Stimulated activated memory B cell treated with anti-CD40 and anti-IgM and Interleukin-4, amounts not matched to agents 10 μg/mL and 1 μg/mL and 100 μg/mL, for 72 hours (primary cell): ENCODE measurements around the gene SARM1.

ENCODE experiments used
- ATAC-seq: fragments of 150-1000 bp; cut with Tn5 transposase; 2 replicates; pipeline ENCODE4 v1.10.0; 2021
- H3K27ac Mint-ChIP-seq: one replicate; pipeline ENCODE4 v1.8.0; 2022; ENCODE audit warnings: mild to moderate bottlenecking, mixed read lengths
- H3K27me3 Mint-ChIP-seq: one replicate; pipeline ENCODE4 v1.8.0; 2022; ENCODE audit warnings: mixed read lengths
- H3K36me3 Mint-ChIP-seq: one replicate; pipeline ENCODE4 v1.8.0; 2022; ENCODE audit warnings: mixed read lengths
- H3K4me1 Mint-ChIP-seq: one replicate; pipeline ENCODE4 v1.8.0; 2022; ENCODE audit warnings: mixed read lengths
- H3K4me3 Mint-ChIP-seq: one replicate; pipeline ENCODE4 v1.8.0; 2022; ENCODE audit warnings: mild to moderate bottlenecking, moderate library complexity, mixed read lengths
- H3K9me3 Mint-ChIP-seq: one replicate; pipeline ENCODE4 v1.8.0; 2022; ENCODE audit warnings: mixed read lengths

SARM1 gene

DNA sequence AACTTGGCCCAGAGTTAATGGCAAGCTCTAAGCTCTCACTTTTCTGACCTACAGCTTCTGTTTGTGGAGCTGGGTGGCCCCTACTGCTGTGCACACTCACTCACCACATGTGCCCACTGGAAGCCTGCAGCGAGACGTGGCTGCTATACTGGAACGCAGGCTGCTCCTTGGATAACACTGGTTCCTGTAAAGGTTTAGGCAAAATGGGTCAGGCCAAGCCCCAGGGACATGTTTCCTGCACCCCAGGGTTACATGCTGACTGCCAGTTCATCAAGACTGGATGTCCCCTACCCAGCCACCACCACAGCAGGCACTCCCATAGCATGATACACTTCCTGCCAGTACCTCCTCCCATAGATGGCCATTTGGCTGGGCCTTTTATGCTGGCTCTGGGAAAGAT lies 22.5 kb upstream of the SARM1 start:
- H3K9me3 Mint-ChIP-seq = no peaks in the 10 kb centered on the region
- H3K27me3 Mint-ChIP-seq = no peaks in the 10 kb centered on the region
- no peaks in the 10 kb centered on the region for H3K4me1 Mint-ChIP-seq
- H3K27ac Mint-ChIP-seq = no peak overlapping the region
- H3K36me3 Mint-ChIP-seq = peaks cover 66% of the 10 kb centered on the region
- H3K4me3 Mint-ChIP-seq = no peak overlapping the region
- ATAC-seq = no peak

- ATAC-seq = no peak
- Mint-ChIP-seq H3K4me3 (no peak overlapping the region), H3K36me3 (peaks cover 63% of the 10 kb centered on the region), H3K27me3 (no peaks in the 10 kb centered on the region), H3K9me3 (no peaks in the 10 kb centered on the region), H3K4me1 (peaks cover 7% of the 10 kb centered on the region), H3K27ac (no peak overlapping the region)
Observed at GRCh38 chr17:28350271-28350670, 21.2 kb upstream of the SARM1 start.

DNA sequence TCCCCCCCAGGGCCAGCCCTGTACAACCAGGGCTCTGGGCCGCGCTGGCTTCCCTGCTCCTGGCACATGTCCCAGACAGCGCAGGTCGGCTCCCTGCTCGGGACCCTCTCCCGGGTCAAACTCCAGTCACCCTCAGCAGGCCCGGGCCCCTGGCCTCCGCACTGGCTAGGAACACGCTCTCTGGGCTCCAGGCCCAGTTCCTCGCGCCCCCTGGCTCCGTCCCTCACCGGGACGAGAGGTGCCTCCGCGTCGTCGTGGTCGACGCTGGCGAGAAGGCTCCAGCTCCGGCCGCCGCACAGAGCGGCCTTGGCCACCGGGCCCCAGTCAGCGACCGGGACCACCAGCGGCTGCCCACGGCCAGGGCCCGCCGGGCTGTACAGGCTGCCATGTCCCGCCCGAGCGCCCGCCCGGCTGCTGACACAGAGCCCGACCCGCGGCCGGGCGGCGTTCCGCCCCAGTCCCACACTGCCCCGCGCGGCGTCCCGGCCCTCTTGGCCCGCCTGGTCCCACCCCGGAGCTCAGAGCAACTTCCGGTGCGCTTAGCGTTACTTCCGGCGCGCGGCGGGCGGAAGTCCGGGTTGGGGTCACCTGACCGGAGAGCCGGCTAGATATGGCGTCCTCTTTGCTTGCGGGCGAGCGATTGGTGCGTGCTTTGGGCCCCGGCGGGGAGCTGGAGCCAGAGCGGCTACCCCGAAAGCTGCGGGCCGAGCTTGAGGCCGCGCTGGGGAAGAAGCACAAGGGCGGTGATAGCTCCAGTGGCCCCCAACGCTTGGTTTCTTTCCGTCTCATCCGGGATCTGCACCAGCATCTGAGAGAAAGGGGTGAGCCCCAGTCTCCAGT lies 14.2 kb upstream of the SARM1 start, which contains the start of gene POLDIP2:
Gene POLDIP2, minus strand, starts transcription at position 467 of the 840 bp plus-strand sequence. Its CDS starts 79 bp downstream, at position 388.
- Mint-ChIP-seq H3K4me3 (peak within 1 kb of the TSS; percentile 95), H3K36me3 (peaks cover 40% of the 10 kb centered on the region)
- ATAC-seq = peak; percentile 100

DNA sequence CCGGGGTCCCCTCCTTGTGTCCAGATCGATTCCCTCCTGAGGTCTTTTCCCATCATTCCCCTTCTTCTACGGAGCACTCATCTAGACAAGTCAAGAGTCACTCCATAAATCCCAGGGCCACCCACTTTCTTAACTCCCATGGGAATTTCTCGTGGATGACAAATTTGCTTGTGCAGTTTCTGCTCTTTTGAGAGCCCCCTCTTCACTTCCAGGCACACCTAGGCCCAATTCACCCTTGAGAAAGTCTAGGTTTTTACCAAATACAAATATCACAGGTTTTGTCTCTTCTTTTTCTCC lies 13.6 kb upstream of the SARM1 start:
- ATAC-seq = no peak
- Mint-ChIP-seq H3K27me3 (no peaks in the 10 kb centered on the region), H3K4me1 (peaks cover 31% of the 10 kb centered on the region), H3K36me3 (peaks cover 43% of the 10 kb centered on the region), H3K4me3 (peak overlapping the region; percentile 95), H3K9me3 (no peaks in the 10 kb centered on the region), H3K27ac (peak overlapping the region; percentile 97)

More for the DNA sequence above, 14.2 kb upstream of the SARM1 start, which contains the start of gene POLDIP2:
- no peaks in the 10 kb centered on the region for H3K27me3 Mint-ChIP-seq
- no peaks in the 10 kb centered on the region for H3K9me3 Mint-ChIP-seq
- H3K4me1 Mint-ChIP-seq = peaks cover 31% of the 10 kb centered on the region
- peak within 1 kb of the TSS; percentile 97 for H3K27ac Mint-ChIP-seq

- no peak for ATAC-seq
- Mint-ChIP-seq H3K4me1 (peaks cover 3% of the 10 kb centered on the region), H3K27ac (no peak overlapping the region), H3K9me3 (no peaks in the 10 kb centered on the region), H3K27me3 (no peaks in the 10 kb centered on the region), H3K4me3 (no peak overlapping the region), H3K36me3 (peaks cover 36% of the 10 kb centered on the region)
Observed at GRCh38 chr17:28363186-28363585, 8.3 kb upstream of the SARM1 start.

DNA sequence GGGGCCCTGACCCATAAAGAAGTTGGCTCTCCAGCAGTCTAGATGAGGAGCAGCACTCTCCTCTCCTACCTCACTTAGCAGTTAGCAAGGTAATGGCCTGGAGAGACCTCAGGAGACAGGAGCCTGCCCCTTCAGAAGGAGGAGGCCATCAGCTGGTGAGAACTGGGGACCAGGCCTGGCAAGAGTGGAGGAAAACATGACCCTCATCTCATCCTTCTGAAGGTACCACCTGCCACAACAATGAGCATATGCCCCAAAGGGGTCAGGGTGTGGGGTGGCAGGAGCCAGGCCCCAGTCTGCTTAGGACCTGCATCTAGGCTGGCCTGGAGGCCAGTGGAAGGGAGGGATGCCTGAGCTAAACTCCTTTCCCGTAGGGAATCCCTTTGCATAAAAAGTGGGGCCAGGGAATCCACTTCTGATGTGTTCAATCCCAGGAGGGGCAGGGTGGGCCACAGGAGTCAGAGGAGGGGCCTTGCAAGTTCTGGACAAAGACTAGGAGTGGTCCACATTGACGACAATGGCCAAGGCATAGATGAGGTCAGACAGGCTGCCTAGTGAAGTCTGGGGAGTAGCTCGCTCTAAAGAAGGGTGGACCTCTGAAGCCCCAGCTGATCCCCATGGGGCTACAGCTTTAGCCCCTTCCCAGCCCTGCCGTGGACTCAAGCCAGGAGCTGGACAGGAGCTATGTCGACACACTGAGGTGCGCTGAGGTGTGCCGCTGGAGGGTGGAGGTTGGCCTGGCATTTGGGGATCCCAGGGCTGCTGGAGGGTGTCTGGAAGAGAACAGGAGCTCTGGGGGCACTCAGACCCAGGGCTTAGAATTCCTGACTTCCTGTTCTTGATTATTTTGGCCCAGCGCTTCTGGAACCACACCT lies 7.5 kb upstream of the SARM1 start:
- Mint-ChIP-seq H3K9me3 (no peaks in the 10 kb centered on the region), H3K36me3 (peaks cover 35% of the 10 kb centered on the region), H3K4me1 (no peaks in the 10 kb centered on the region), H3K27me3 (no peaks in the 10 kb centered on the region), H3K4me3 (no peak overlapping the region), H3K27ac (no peak overlapping the region)
- ATAC-seq = no peak

DNA sequence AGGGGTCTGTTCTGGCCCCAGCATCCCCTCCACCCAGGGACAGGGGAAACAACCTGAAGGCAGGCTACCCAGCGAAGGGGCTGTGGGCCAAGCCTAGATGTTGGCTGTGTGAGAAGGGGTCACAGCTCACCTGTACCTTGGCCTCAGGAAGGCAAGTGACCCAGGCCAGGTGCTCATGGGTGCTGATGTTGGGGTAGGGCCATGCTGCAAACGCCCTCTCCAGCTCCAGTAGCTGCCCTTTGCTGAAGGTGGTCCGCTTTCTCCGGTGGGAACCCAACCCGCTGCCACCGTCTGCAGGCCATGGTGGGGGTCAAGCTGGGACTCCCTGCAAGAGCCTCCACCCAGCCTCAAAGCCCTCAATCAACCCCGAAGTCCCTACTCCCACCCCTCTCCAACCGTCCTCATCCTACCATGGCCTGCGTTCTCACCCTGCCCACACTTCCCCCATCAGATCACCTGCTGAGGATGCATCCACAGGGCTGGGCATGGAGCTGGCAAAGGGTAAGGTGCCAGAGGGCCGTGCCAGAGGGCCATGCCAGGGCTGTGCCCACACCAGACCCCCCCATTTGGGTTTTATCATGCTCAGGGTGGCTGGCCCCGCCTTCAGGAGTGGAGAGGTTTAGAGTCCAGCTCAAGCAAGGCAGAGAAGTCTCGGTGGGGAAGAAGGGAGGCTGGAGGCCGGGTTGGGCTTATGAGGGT lies 6.7 kb upstream of the SARM1 start, which contains the start of gene SEBOX:
Gene SEBOX, minus strand, starts transcription at position 535 of the 699 bp plus-strand sequence. Its CDS starts 48 bp downstream, at position 487.
- ATAC-seq = no peak
- Mint-ChIP-seq H3K36me3 (peaks cover 35% of the 10 kb centered on the region), H3K9me3 (no peaks in the 10 kb centered on the region)

GRCh38 chr17:28365487-28365886 lies 6.0 kb upstream of the SARM1 start:
- Mint-ChIP-seq H3K36me3 (peaks cover 30% of the 10 kb centered on the region), H3K4me1 (peaks cover 6% of the 10 kb centered on the region), H3K9me3 (no peaks in the 10 kb centered on the region), H3K27me3 (no peaks in the 10 kb centered on the region), H3K27ac (no peak overlapping the region), H3K4me3 (no peak overlapping the region)
- ATAC-seq = no peak

More for the DNA sequence above, 6.7 kb upstream of the SARM1 start, which contains the start of gene SEBOX:
- Mint-ChIP-seq H3K4me1 (no peaks in the 10 kb centered on the region), H3K4me3 (no peak within 1 kb of the TSS), H3K27ac (no peak within 1 kb of the TSS), H3K27me3 (no peaks in the 10 kb centered on the region)

GRCh38 chr17:28366605-28367004 lies 4.9 kb upstream of the SARM1 start:
- H3K27me3 Mint-ChIP-seq = no peaks in the 10 kb centered on the region
- H3K4me3 Mint-ChIP-seq = no peak overlapping the region
- H3K36me3 Mint-ChIP-seq = peaks cover 19% of the 10 kb centered on the region
- peaks cover 6% of the 10 kb centered on the region for H3K4me1 Mint-ChIP-seq
- no peak overlapping the region for H3K27ac Mint-ChIP-seq
- H3K9me3 Mint-ChIP-seq = no peaks in the 10 kb centered on the region
- ATAC-seq = no peak

DNA sequence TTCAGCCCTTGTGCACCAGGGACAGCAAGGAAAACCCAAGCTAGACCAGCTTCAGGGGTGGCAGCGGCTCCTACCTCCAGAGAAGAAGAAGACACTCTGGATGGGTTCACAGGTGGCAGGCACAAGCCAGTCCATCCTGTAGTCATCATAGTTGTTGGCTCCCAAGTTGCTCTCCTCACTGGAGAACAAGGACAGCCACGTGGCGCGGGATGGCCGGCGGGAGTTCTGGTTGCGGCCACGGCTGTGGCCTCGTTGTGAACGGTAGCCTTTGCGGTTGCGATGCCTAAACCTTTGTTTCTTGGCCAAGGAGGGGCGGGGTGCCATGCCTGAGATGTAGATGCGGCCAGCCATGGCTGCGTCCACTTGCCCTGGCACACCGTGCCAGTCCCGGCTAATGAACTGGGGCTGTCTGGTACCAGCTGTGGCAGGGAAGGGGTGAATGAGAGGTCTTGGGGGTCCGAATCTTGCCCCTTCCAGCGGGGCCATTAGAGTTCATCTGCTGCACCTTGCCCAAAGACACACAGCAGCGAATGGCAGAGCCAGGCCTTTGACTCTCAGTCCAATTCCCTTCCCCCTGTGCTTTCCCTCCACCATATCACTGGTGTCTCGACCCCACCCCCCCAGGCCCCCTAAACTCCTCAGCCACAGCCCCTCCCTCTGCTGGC lies 3.7 kb upstream of the SARM1 start:
- no peaks in the 10 kb centered on the region for H3K9me3 Mint-ChIP-seq
- H3K27me3 Mint-ChIP-seq = no peaks in the 10 kb centered on the region
- no peak overlapping the region for H3K27ac Mint-ChIP-seq
- no peak for ATAC-seq
- H3K4me3 Mint-ChIP-seq = no peak overlapping the region
- peaks cover 9% of the 10 kb centered on the region for H3K36me3 Mint-ChIP-seq
- H3K4me1 Mint-ChIP-seq = peaks cover 17% of the 10 kb centered on the region

DNA sequence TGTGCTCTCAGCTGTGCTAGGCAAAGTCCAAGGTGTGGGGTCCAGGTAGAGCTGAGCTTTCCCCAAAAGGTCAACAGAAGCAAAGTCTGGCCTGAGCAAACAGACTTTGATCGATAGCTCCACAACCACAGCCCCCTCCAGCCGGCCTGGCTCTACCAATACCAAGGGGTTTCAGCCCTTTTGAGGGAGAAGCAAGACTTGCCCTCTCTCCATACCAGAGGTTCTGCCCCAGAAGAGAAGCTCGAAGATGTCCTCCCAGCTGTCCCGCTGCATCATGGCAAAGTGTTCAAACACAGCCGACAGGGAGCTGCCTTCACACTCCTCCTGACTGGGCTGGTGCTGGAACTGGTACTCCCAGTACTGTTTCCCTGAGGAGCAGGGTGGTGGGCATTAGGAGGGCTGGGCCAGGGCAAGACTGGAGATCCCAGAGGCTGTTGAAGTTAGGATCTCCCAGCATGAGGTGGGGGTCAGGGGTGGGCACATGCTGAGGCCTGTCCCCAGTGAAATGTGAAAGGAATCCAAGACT lies 3.1 kb upstream of the SARM1 start:
- no peak for ATAC-seq
- no peak overlapping the region for H3K27ac Mint-ChIP-seq
- H3K27me3 Mint-ChIP-seq = no peaks in the 10 kb centered on the region
- no peak overlapping the region for H3K4me3 Mint-ChIP-seq
- no peaks in the 10 kb centered on the region for H3K9me3 Mint-ChIP-seq
- H3K4me1 Mint-ChIP-seq = peaks cover 23% of the 10 kb centered on the region
- H3K36me3 Mint-ChIP-seq = peaks cover 6% of the 10 kb centered on the region

GRCh38 chr17:28368915-28369683 lies 2.4 kb upstream of the SARM1 start:
- no peaks in the 10 kb centered on the region for H3K27me3 Mint-ChIP-seq
- H3K4me3 Mint-ChIP-seq = no peak overlapping the region
- peaks cover 6% of the 10 kb centered on the region for H3K36me3 Mint-ChIP-seq
- no peaks in the 10 kb centered on the region for H3K9me3 Mint-ChIP-seq
- no peak overlapping the region for H3K27ac Mint-ChIP-seq
- no peak for ATAC-seq
- H3K4me1 Mint-ChIP-seq = peaks cover 27% of the 10 kb centered on the region

DNA sequence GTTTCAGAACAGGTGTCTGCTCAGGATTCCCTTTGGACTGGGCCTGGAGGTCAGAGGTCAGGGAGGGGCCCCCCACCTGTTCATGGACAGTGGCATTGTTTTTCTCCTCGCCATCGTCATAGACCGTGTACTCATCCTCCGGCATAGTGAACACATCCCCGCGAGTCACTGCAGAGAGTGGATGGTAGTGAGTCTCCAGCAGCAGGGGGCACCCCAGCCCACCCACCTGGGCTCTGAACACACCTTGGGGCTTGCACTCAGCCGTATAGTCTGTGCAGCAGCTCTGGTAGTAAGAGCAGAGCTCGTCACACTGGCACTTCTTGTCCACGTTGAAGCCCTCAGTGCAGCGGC lies 1.8 kb upstream of the SARM1 start:
- H3K4me3 Mint-ChIP-seq = no peak overlapping the region
- peaks cover 7% of the 10 kb centered on the region for H3K36me3 Mint-ChIP-seq
- no peak for ATAC-seq
- H3K27ac Mint-ChIP-seq = no peak overlapping the region
- peaks cover 27% of the 10 kb centered on the region for H3K4me1 Mint-ChIP-seq
- H3K27me3 Mint-ChIP-seq = no peaks in the 10 kb centered on the region
- H3K9me3 Mint-ChIP-seq = no peaks in the 10 kb centered on the region
